HCT116 (cell line): ENCODE results near the gene CHST9.

Experiments used
- ATF3 ChIP-seq: IDR thresholded peaks from 2 replicates; pipeline ENCODE4 v1.6.1; 2012
- CTCF ChIP-seq, 3 experiments: fragments of 200-600 bp in 1 of 3; sonication (generic) in 1 of 3; IDR thresholded peaks in 2 of 3; conservative IDR thresholded peaks in 1 of 3; 2 replicates each; pipeline ENCODE4 v1.5.1; 2012 to 2017; ENCODE audit warnings: low read depth in 2 of 3, low read length in 2 of 3, antibody characterized with exemption in 1 of 3, borderline replicate concordance in 1 of 3, control low read depth in 1 of 3, mild to moderate bottlenecking in 1 of 3, mixed read lengths in 1 of 3, mixed run types in 1 of 3, moderate library complexity in 1 of 3; ENCODE audit not compliant: insufficient read depth in 1 of 3
- ELF1 ChIP-seq: IDR thresholded peaks from 2 replicates; pipeline ENCODE4 v1.6.1; 2012; ENCODE audit warnings: low read depth, borderline replicate concordance
- EZH2 ChIP-seq: fragments of 200-600 bp; sonication (generic); IDR thresholded peaks from 2 replicates; pipeline ENCODE4 v1.6.1; 2017; ENCODE audit warnings: antibody characterized with exemption, mixed run types
- REST ChIP-seq: IDR thresholded peaks from 2 replicates; pipeline ENCODE4 v1.6.1; 2012; ENCODE audit warnings: low read depth
- SP1 ChIP-seq: IDR thresholded peaks from 2 replicates; pipeline ENCODE4 v1.6.1; 2012; ENCODE audit warnings: low read depth
- ZNF274 ChIP-seq: fragments of 200-500 bp; sonication (Bioruptor generic); IDR thresholded peaks from 2 replicates; pipeline ENCODE4 v1.6.1; 2014; ENCODE audit warnings: mild to moderate bottlenecking, low read depth, low read length, inconsistent platforms

- TF ChIP-seq REST = no peak
- TF ChIP-seq ATF3 = no peak
- no peak for TF ChIP-seq ZNF274
- TF ChIP-seq ELF1 = no peak
- TF ChIP-seq SP1 = no peak
- no peak for TF ChIP-seq EZH2
- no peak for TF ChIP-seq CTCF (IDR thresholded peaks at IDR 0.05 in 2 of 3, conservative IDR thresholded peaks at IDR 0.05 in 1 of 3; ENCODE audit: borderline replicate concordance in 1 of 3, insufficient read depth in 1 of 3, low read depth in 2 of 3, low read length in 2 of 3)
These were observed 64.0 kb downstream of the CHST9 start for GRCh38 chr18:27121108-27121507.
